K562 (cell line): ENCODE measurements around the gene FMC1. TPM values are rescaled to one million over a fixed set of nuclear protein-coding genes. Genes with fewer than 3 reads are reported as not detected.
A peak's percentile ranks its signal among the peaks of the same experiment; 100 is the strongest.

Experiments used
- CBFB ChIP-seq: sonication (generic); formaldehyde crosslinking; IDR thresholded peaks from 2 replicates; pipeline ENCODE4 v1.4.0; 2020; ENCODE audit warnings: mild to moderate bottlenecking, missing genetic modification reagents
- CREB1 ChIP-seq, 2 experiments: sonication (generic) in 1 of 2; formaldehyde crosslinking in 1 of 2; IDR thresholded peaks; 2 replicates each; pipeline versions ENCODE4 v1.6.1 to v1.8.0; 2012 to 2022; ENCODE audit warnings: inconsistent platforms in 1 of 2, mild to moderate bottlenecking in 1 of 2, missing genetic modification reagents in 1 of 2, moderate library complexity in 1 of 2
- CREB3 ChIP-seq: fragments of 450-650 bp; conservative IDR thresholded peaks from 2 replicates; pipeline ENCODE4 v1.6.1; 2016; ENCODE audit warnings: missing genetic modification characterization, low read depth, mild to moderate bottlenecking, missing compliant biosample characterization, moderate library complexity
- CTBP1 ChIP-seq: fragments of 450-650 bp; IDR thresholded peaks from 2 replicates; pipeline ENCODE4 v1.6.1; 2016; ENCODE audit warnings: borderline replicate concordance
- IRF2 ChIP-seq: sonication (generic); formaldehyde crosslinking; IDR thresholded peaks from 2 replicates; pipeline ENCODE4 v1.8.1; 2022; ENCODE audit warnings: mild to moderate bottlenecking, missing genetic modification reagents
- MCM7 ChIP-seq, 2 experiments: fragments of 450-650 bp; IDR thresholded peaks; 2 replicates each; pipeline ENCODE4 v1.6.1; 2016 to 2018
- NFE2 ChIP-seq: IDR thresholded peaks from 2 replicates; pipeline ENCODE4 v1.6.1; 2014; ENCODE audit warnings: antibody characterized with exemption, low read depth
- PHF8 ChIP-seq: fragments of 200-600 bp; sonication (generic); IDR thresholded peaks from 2 replicates; pipeline ENCODE4 v1.6.1; 2012; ENCODE audit warnings: mixed run types, mild to moderate bottlenecking, inconsistent platforms, low read length, moderate library complexity, borderline replicate concordance
- RCOR1 ChIP-seq, 2 experiments: IDR thresholded peaks; 2 replicates each; pipeline ENCODE4 v1.6.1; 2012; ENCODE audit warnings: low read depth in 2 of 2, low read length in 2 of 2, borderline replicate concordance in 1 of 2, improper control_type of control experiment in 1 of 2
- SMARCE1 ChIP-seq: fragments of 450-650 bp; IDR thresholded peaks from 2 replicates; pipeline ENCODE4 v1.7.1; 2016; ENCODE audit warnings: mild to moderate bottlenecking
- ZNF584 ChIP-seq: fragments of 200-800 bp; sonication (Bioruptor generic); IDR thresholded peaks from 2 replicates; pipeline ENCODE4 v1.6.1; 2016; ENCODE audit warnings: low read depth, mild to moderate bottlenecking, missing genetic modification characterization, missing compliant biosample characterization
- ZNF764 ChIP-seq: fragments of 250-450 bp; sonication (Bioruptor Pico); IDR thresholded peaks from 2 replicates; pipeline ENCODE4 v1.4.0; 2020; ENCODE audit warnings: low read depth, mild to moderate bottlenecking, moderate library complexity
- ZNF79 ChIP-seq: fragments of 250-450 bp; sonication (Bioruptor Pico); IDR thresholded peaks from 2 replicates; pipeline ENCODE4 v1.4.0; 2020; ENCODE audit warnings: low read depth, mild to moderate bottlenecking, moderate library complexity
- polyA plus RNA-seq, 8 experiments: library from polyadenylated mRNA; depleted of rRNA in 4 of 8; stranded (reverse) in 5 of 8; unstranded in 3 of 8; fragments of >200 nt; fragmentation: Nextera tagmentation in 2 of 8; fragmentation: Illumina TruSeq in 1 of 8; extraction: Ambion mirVana in 2 of 8; extraction: Trizol in 1 of 8; gene quantifications; 2 replicates each; pipeline versions ENCODE4 v1.2.1 to v1.2.3, GENCODE V29; 2011 to 2014; ENCODE audit warnings: inconsistent platforms in 1 of 8, missing spikeins in 1 of 8
- total RNA-seq, 7 experiments: library from RNA; depleted of rRNA in 6 of 7; stranded (reverse); fragments of >200 nt in 6 of 7; fragmentation: Illumina TruSeq in 2 of 7; extraction: Trizol in 2 of 7; gene quantifications; 2 replicates each; pipeline versions ENCODE4 v1.2.1 to v1.2.3, GENCODE V29; 2011 to 2021; ENCODE audit warnings: low replicate concordance in 1 of 7
- TF ChIP-seq, protein P1 (sequence below): fragments of 200-800 bp; sonication (Bioruptor generic); IDR thresholded peaks from 2 replicates; pipeline ENCODE4 v1.6.1; 2017; ENCODE audit warnings: missing genetic modification characterization, missing compliant biosample characterization
- TF ChIP-seq, protein P2 (sequence below), 2 experiments: fragments of 450-650 bp in 1 of 2; sonication (generic) in 1 of 2; formaldehyde crosslinking in 1 of 2; IDR thresholded peaks in 1 of 2; conservative IDR thresholded peaks in 1 of 2; 2 replicates each; pipeline versions ENCODE4 v1.6.1 to v1.8.1; 2016 to 2023; ENCODE audit warnings: mild to moderate bottlenecking in 2 of 2, moderate library complexity in 2 of 2, inconsistent platforms in 1 of 2, missing genetic modification reagents in 1 of 2

FMC1 gene
- total and polyA plus RNA-seq, 9 of the 15 experiments (the other 6 are each of a cell fraction or from before 2014, with no cell fraction given), result 14.0 to 116 (median 29.0) TPM

- no peak for TF ChIP-seq ZNF764
- 0 out of 2 replicates have a peak, but pooled peaks have one; percentile 44 for TF ChIP-seq ZNF584 (CRISPR knock-in tag)
- TF ChIP-seq, protein P1, sequence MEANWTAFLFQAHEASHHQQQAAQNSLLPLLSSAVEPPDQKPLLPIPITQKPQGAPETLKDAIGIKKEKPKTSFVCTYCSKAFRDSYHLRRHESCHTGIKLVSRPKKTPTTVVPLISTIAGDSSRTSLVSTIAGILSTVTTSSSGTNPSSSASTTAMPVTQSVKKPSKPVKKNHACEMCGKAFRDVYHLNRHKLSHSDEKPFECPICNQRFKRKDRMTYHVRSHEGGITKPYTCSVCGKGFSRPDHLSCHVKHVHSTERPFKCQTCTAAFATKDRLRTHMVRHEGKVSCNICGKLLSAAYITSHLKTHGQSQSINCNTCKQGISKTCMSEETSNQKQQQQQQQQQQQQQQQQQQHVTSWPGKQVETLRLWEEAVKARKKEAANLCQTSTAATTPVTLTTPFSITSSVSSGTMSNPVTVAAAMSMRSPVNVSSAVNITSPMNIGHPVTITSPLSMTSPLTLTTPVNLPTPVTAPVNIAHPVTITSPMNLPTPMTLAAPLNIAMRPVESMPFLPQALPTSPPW (CRISPR knock-in tag), result 0 out of 2 replicates have a peak, but pooled peaks have one; percentile 15
- no peak for TF ChIP-seq ZNF79 (CRISPR knock-in tag)
- no peak for TF ChIP-seq PHF8
- 0 out of 2 replicates have a peak, but pooled peaks have one; percentile 26 for TF ChIP-seq SMARCE1
- TF ChIP-seq CREB3 (tag), result no peak
- peak in 1 of 2 experiments; percentile 92; a peak in 2 of 4 replicates for TF ChIP-seq RCOR1 (IDR thresholded peaks at IDR 0.05; ENCODE audit: borderline replicate concordance in 1 of 2, low read depth in 2 of 2, low read length in 2 of 2)
- TF ChIP-seq CREB1 (IDR thresholded peaks at IDR 0.05), result 0 out of 2 replicates have a peak, but pooled peaks have one; percentile 14
- TF ChIP-seq CREB1 (CRISPR knock-in tag; IDR thresholded peaks at IDR 0.05), result no peak
- peak; percentile 39; the same call in 1 of the 2 replicates for TF ChIP-seq NFE2
- 0 out of 2 replicates have a peak, but pooled peaks have one; percentile 24 for TF ChIP-seq IRF2 (CRISPR knock-in tag)
- TF ChIP-seq, protein P2, sequence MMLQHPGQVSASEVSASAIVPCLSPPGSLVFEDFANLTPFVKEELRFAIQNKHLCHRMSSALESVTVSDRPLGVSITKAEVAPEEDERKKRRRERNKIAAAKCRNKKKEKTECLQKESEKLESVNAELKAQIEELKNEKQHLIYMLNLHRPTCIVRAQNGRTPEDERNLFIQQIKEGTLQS (IDR thresholded peaks at IDR 0.05), result peak; percentile 77
- TF ChIP-seq, protein P2 (CRISPR knock-in tag; conservative IDR thresholded peaks at IDR 0.05), result 0 out of 2 replicates have a peak, but pooled peaks have one; percentile 20
- peak; percentile 75 for TF ChIP-seq CTBP1
- TF ChIP-seq MCM7 (IDR thresholded peaks at IDR 0.05), result no peak
- TF ChIP-seq CBFB (CRISPR knock-in tag), result 0 out of 2 replicates have a peak, but pooled peaks have one; percentile 13
These were observed 6.6 kb upstream of the FMC1 start (continued) for GRCh38 chr7:139334399-139335150.
